DLD1 (cell line): ENCODE measurements around the gene RGS12.
"Not testable (repeated sequence)": the region's sequence is repeated elsewhere in the genome, so short reads cannot be mapped to it uniquely, and the experiment has no call there.

ENCODE experiments used
- in situ Hi-C: cut with HindIII; loops from 2 replicates; pipeline ENCODE4 v1.10.0; 2017; ENCODE audit warnings: low sequenced_read_pairs

RGS12 gene

GRCh38 chr4:3295837-3296624 lies 3.2 kb downstream of the RGS12 start:
- in situ Hi-C loops: no loop called here

- in situ Hi-C loops: no loop called here
These were observed 3.8 kb downstream of the RGS12 start for GRCh38 chr4:3296651-3297050.

- in situ Hi-C loops: no loop called here
These were observed 4.4 kb downstream of the RGS12 start for GRCh38 chr4:3297066-3297859.

DNA sequence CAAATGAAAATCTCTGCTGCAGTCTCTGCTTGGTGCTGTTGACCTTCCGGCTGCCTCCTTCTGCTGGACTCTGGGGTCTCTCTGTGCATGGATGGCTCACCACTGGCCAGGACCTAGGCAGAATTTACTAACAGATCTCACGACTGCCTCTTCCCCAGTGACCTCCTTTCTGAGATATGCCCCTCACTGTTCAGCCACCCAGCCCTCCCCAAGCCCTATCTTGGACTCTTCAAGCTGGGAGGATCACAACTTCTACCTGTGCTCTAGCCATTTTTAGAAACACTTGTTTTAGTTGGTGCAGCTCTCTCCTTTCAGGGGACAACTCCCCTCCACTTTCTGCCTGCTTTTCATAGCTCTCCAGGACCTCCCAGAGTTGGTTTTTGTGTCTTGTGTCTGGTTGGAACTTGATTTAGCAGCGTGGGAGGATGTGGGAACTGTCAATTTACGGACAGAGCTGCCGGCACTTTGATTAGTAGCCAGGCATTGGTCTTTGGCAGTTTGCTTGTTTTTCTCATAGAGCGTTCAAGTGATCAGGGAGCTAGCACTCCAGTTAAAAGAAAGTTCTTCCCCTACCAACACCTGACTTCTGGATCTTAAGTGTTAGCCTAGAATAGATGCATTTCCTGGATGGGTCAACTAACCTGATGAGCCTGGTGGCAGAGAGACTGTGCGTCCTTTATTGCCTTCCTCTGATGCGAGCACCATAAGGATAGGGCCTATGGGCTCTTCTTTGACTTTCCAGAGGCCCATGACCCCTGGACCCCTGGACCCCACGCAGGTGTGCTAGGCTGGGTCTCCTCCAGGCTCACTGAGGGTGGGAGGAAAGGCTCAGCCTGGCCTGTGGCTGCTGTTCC lies 6.5 kb downstream of the RGS12 start:
- in situ Hi-C loops: no loop called here

- in situ Hi-C loops: no loop called here
These were observed 7.3 kb downstream of the RGS12 start for GRCh38 chr4:3299976-3300671.

DNA sequence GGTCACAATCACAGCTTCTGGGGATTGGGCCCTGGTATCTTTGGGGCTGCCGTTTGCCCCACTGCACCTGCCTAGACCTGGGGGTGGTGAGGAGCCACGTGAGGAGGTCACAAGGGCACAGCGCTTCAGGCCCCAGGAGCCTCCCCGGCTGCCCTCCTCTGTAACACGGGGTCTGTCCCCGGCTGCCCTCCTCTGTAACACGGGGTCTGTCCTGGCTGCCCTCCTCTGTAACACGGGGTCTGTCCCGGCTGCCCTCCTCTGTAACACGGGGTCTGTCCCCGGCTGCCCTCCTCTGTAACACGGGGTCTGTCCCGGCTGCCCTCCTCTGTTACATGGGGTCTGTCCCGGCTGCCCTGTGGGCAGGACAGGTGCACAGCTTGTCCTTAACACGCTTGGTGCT lies 8.1 kb downstream of the RGS12 start:
- in situ Hi-C loops: not testable (repeated sequence)

- in situ Hi-C loops: no loop called here
These were observed 8.8 kb downstream of the RGS12 start for GRCh38 chr4:3301450-3302172.

- in situ Hi-C loops: no loop called here
These were observed 9.5 kb downstream of the RGS12 start for GRCh38 chr4:3302173-3302785.

DNA sequence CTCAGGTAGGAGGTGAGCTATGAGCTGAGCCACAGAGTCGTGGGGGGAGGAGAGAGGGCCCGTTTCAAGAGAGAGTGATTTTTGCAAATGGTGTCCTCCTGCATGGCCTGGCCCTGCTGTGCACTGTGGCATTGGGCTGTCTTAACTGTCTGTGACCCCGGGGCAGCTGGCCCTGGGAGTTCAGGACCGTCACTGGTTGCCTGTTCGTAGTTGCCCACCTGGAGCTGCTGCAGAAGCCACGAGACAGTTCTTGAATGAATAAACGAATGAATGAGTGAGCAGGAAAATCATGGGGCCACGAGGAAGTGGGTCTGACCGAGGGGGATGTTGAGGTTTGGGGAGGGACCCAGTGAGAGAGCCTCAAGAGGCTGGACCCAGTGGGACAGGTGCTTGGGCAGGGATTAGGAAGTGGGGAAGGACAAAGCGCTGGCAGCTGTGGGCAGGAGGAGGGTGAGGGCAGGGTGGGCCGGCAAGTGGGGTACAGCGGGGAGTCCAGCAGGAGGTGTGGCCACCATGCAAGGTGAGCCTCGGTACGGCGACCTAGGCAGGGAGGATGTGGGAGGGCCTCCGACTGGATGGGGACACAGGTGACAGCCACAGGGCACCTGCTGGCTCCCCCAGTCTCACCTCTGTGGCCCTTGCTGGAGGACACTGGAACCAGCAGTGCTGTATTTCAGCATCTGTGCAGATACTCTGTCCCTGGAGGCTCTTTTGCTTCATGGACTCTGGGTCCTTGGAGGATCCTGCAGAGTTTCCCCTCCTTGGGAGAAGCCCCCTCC lies 10.2 kb downstream of the RGS12 start:
- in situ Hi-C loops: no loop called here

- in situ Hi-C loops: no loop called here
These were observed 10.7 kb downstream of the RGS12 start for GRCh38 chr4:3303565-3303824.

DNA sequence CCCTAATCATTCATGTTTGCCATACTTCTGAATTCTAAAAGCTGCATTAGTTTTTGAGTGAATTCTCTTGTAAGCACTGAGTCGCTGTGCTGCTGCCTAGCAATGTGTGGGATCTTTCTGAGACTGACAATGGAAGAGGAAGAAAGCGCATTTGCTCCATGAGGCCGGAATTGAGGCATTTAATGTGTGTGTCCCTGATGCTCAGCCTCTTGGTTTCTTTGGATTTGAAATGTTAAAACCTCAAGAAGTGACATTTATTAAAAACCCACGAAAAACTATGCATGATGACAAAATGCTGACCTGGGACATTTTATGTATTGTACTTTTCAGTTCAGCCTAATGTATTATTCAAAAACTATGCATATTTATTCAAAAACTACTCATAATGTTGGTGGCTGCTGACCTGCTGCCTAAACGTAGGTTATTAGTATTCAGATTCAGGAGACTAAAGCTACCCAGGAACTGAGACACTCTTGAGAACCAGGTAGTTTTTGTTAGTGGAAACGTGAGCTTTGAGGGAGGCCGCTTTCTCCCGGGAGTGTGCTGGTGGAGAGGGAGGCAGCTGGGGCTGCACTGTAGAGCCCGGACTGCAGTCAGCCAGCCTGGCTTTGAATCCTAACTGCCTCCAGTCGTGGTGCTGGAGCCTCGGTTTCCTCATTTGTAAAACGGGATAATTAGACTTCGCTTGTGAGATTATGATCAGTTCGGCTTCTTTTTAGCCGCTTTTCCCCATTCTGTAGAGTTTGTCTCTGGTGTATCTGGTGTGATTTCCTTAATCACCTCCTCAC lies 11.3 kb downstream of the RGS12 start:
- in situ Hi-C loops: no loop called here

- in situ Hi-C loops: no loop called here
These were observed 12.2 kb downstream of the RGS12 start for GRCh38 chr4:3304831-3305609.

DNA sequence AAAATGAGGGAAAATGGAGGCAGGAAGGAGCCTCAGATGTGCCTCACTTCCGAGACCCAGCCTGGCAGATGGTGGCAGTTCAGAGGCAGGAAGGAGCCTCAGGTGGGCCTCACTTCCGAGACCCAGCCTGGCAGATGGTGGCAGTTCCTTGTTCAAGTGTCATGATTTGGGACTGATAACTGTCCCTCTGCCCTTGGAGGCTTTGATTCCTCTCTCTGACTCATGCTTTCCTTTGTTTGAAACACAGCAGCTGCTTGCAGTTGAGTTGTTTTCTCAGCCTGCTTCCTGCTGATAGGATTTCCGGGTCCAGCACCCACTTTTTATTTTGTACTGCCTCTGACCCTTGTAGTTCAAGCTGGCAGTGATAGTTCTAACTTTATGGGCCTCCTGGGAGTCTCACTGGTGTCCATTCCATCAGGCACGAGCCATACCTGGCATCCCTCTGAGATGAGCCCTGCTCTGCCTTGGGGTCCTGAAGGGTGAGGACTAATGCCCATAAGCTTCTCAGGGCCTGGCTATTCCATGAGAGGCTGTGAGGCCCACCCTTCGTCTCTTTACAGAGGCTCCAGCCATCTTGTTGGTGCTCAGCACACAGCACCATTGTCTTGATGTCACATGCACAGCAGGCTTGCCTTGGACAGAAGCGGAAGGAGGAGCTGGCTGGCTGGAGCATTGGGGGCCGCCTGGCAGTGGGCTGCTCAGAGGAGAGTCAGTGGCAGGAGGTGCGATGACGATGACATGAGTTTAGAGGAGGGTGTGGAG lies 13.0 kb downstream of the RGS12 start:
- in situ Hi-C loops: no loop called here

- in situ Hi-C loops: no loop called here
These were observed 13.6 kb downstream of the RGS12 start for GRCh38 chr4:3306450-3306849.

DNA sequence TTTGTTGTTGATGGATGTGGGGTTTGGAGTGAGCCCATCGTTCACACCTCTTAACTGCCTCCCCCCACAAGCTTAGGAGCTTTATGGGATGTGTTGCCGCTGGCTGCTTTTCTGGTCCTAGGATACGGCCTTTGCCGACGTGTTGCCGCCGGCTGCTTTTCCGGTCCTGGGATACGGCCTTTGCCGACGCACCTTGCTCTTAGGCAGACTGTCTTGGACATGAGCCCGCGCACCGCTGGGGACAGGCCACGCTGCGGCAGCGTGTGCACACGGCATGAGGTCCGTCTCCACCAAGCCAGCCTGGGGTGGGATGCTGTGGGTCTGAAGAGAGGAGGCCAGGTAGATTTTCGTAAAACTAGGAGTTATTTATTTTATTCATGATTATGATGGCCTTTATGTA lies 14.2 kb downstream of the RGS12 start:
- in situ Hi-C loops: no loop called here

DNA sequence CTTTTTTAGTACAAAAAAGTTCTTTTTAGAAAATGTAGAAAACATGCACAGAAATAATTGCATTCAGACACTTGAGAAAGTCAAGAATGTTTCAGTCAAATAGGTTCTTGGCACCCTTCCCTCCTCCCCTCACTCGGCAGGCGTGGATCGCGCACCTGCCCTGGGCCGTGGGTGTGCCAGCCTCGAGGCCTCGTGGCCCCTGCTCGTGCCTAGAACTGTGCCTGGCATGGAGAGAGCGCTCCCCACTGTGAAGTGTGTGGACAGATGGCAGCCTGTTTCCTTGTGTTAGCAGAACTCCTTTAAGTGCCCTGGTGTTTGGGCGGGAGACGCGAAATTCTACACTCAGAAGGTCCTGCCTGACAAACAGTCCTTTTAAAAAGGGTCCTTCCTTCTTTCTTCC lies 14.7 kb downstream of the RGS12 start:
- in situ Hi-C loops: no loop called here
